ENCODE data around the gene KSR1.
"Not testable (repeated sequence)": the region's sequence is repeated elsewhere in the genome, so short reads cannot be mapped to it uniquely, and the experiment has no call there.

The KSR1 gene

DNA sequence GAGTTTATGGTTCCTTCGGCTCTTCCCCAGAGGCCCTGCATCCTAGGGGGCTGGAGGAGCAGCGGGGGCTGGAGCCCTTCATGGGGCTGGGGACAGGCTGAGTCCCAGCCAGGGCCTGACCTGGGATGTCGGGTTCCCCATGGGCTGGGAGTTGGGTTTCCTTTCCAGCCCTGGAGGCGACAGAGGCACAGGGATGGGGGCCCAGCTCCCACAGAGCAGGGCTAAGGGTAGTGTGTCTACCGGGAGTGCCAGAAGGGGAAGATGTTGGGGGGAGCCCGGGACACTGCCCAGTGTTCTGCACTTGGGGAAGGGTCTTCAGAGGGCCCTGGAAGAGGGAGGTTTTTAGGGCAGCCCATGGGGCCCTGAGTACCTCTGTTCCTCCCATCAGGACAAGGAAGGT lies 30.7 kb upstream of the KSR1 start:
- 96% methylated on average over 4 of the region's 6 CpGs for WGBS (ENCODE audit: insufficient coverage)
- H3K36me3 ChIP-seq (ENCODE audit: control insufficient read depth in 4 of 4, insufficient read depth in 4 of 4, low read length in 3 of 4); POLR2A ChIA-PET; DNase-seq; H3K9me3 ChIP-seq (ENCODE audit: control extremely low read depth in 1 of 5, control insufficient read depth in 4 of 5, insufficient read depth in 2 of 5, low read depth in 1 of 5, low read length in 4 of 5); H3K27me3 ChIP-seq (replicated peaks in 2 of 5; ENCODE audit: control insufficient read depth in 4 of 5, insufficient read depth in 5 of 5, low read length in 4 of 5); H3K27ac ChIP-seq (ENCODE audit: insufficient read depth in 1 of 2, low read depth in 1 of 2, low read length in 2 of 2, poor library complexity in 1 of 2, severe bottlenecking in 2 of 2); H3K4me3 ChIP-seq (ENCODE audit: control insufficient read depth in 1 of 7, extremely low read depth in 1 of 7, insufficient read depth in 4 of 7, low read depth in 2 of 7, low read length in 6 of 7); H3K4me1 ChIP-seq (ENCODE audit: control extremely low read depth in 1 of 4, control insufficient read depth in 4 of 4, insufficient read depth in 4 of 4, low read length in 3 of 4): not testable (repeated sequence)
- CTCF ChIA-PET = interaction anchor here (2.0 kb wide), 1 partner anchor 12 kb away, joined by 7 read pairs; no protein-coding TSS in a partner anchor

DNA sequence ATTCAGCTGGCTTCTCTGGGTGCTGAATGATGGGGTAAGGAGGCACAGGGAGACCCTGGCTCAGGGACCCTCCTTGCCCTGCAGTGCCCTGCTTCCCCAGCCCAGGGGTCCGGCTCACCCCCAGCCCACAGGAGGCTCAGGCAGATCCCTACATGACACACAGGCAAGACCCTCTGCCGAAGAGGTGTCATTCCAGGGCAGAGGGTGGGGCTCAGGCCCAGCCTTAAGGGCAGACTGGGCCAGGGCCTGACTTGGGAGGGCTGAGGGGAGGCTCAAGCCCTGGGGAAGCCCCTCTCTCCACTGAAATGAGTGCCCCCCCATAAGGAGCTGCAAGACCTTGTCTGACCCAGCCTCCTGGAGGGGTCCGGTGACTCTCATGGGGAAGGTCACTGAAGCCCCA lies 30.3 kb upstream of the KSR1 start:
- POLR2A ChIA-PET = no interaction called here
- no peaks in the 10 kb centered on the region for H3K4me1 ChIP-seq (ENCODE audit: control extremely low read depth in 1 of 4, control insufficient read depth in 4 of 4, insufficient read depth in 4 of 4, low read length in 3 of 4)
- no peak for DNase-seq
- CTCF ChIA-PET = interaction anchor here (2.0 kb wide), 1 partner anchor 13 kb away, joined by 7 read pairs; no protein-coding TSS in a partner anchor
- no peak overlapping the region for H3K27ac ChIP-seq (ENCODE audit: insufficient read depth in 1 of 2, low read depth in 1 of 2, low read length in 2 of 2, poor library complexity in 1 of 2, severe bottlenecking in 2 of 2)
- no peaks in the 10 kb centered on the region for H3K36me3 ChIP-seq (ENCODE audit: control insufficient read depth in 4 of 4, insufficient read depth in 4 of 4, low read length in 3 of 4)
- no peak overlapping the region for H3K4me3 ChIP-seq (ENCODE audit: control insufficient read depth in 1 of 7, extremely low read depth in 1 of 7, insufficient read depth in 4 of 7, low read depth in 2 of 7, low read length in 6 of 7)
- H3K27me3 ChIP-seq (replicated peaks in 2 of 5; ENCODE audit: control insufficient read depth in 4 of 5, insufficient read depth in 5 of 5, low read length in 4 of 5) = no peaks in the 10 kb centered on the region
- H3K9me3 ChIP-seq (ENCODE audit: control extremely low read depth in 1 of 5, control insufficient read depth in 4 of 5, insufficient read depth in 2 of 5, low read depth in 1 of 5, low read length in 4 of 5) = no peaks in the 10 kb centered on the region
- 100% methylated on average over 2 of the region's 3 CpGs for WGBS (ENCODE audit: insufficient coverage)

DNA sequence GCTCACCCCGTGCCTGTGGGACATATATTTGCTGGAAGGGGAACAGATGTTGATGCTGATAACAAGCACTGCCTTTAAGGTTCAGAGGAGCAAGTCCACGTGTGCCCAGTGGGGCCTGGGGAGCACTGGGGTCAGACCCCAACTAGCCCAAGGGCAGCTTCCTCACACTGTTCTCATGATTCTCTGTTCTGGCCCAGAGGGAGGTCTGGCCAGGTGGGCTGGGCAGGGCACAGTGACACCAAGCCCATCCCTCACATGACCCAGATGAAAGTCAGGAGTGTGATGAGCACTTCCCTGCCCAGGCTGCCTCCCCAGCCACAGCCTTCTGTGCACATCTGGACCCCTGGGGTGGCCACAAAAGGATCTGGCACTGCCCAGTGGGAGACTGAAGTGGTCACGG lies 29.8 kb upstream of the KSR1 start:
- H3K4me3 ChIP-seq (ENCODE audit: control insufficient read depth in 1 of 7, extremely low read depth in 1 of 7, insufficient read depth in 4 of 7, low read depth in 2 of 7, low read length in 6 of 7); H3K9me3 ChIP-seq (ENCODE audit: control extremely low read depth in 1 of 5, control insufficient read depth in 4 of 5, insufficient read depth in 2 of 5, low read depth in 1 of 5, low read length in 4 of 5); H3K36me3 ChIP-seq (ENCODE audit: control insufficient read depth in 4 of 4, insufficient read depth in 4 of 4, low read length in 3 of 4); POLR2A ChIA-PET; DNase-seq; H3K27me3 ChIP-seq (replicated peaks in 2 of 5; ENCODE audit: control insufficient read depth in 4 of 5, insufficient read depth in 5 of 5, low read length in 4 of 5); CTCF ChIA-PET; H3K4me1 ChIP-seq (ENCODE audit: control extremely low read depth in 1 of 4, control insufficient read depth in 4 of 4, insufficient read depth in 4 of 4, low read length in 3 of 4); H3K27ac ChIP-seq (ENCODE audit: insufficient read depth in 1 of 2, low read depth in 1 of 2, low read length in 2 of 2, poor library complexity in 1 of 2, severe bottlenecking in 2 of 2): not testable (repeated sequence)
- WGBS (ENCODE audit: insufficient coverage) = 40% methylated on average over 1 of the region's 3 CpGs

DNA sequence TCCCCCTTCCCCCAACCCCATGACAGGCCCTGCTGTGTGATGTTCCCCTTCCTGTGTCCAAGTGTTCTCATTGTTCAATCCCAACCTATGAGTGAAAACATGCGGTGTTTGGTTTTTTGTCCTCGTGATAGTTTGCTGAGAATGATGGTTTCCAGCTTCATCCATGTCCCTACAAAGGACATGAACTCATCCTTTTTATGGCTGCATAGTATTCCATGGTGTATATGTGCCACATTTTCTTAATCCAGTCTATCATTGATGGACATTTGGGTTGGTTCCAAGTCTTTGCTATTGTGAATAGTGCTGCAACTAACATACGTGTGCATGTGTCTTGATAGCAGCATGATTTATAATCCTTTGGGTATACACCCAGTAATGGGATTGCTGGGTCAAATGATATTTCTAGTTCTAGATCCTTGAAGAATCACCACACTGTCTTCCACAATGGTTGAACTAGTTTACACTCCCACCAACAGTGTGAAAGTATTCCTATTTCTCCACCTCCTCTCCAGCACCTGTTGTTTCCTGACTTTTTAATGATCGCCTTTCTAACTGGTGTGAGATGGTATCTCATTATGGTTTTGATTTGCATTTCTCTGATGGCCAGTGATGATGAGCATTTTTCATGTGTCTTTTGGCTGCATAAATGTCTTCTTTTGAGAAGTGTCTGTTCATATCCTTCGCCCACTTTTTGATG lies 28.9 kb upstream of the KSR1 start:
- H3K9me3 ChIP-seq (ENCODE audit: control extremely low read depth in 1 of 5, control insufficient read depth in 4 of 5, insufficient read depth in 2 of 5, low read depth in 1 of 5, low read length in 4 of 5); H3K36me3 ChIP-seq (ENCODE audit: control insufficient read depth in 4 of 4, insufficient read depth in 4 of 4, low read length in 3 of 4); POLR2A ChIA-PET; CTCF ChIA-PET; H3K4me3 ChIP-seq (ENCODE audit: control insufficient read depth in 1 of 7, extremely low read depth in 1 of 7, insufficient read depth in 4 of 7, low read depth in 2 of 7, low read length in 6 of 7); H3K27ac ChIP-seq (ENCODE audit: insufficient read depth in 1 of 2, low read depth in 1 of 2, low read length in 2 of 2, poor library complexity in 1 of 2, severe bottlenecking in 2 of 2); DNase-seq; H3K4me1 ChIP-seq (ENCODE audit: control extremely low read depth in 1 of 4, control insufficient read depth in 4 of 4, insufficient read depth in 4 of 4, low read length in 3 of 4); H3K27me3 ChIP-seq (replicated peaks in 2 of 5; ENCODE audit: control insufficient read depth in 4 of 5, insufficient read depth in 5 of 5, low read length in 4 of 5): not testable (repeated sequence)
- WGBS (ENCODE audit: insufficient coverage) = no CpG with 5 or more reads among the region's 5 CpGs

DNA sequence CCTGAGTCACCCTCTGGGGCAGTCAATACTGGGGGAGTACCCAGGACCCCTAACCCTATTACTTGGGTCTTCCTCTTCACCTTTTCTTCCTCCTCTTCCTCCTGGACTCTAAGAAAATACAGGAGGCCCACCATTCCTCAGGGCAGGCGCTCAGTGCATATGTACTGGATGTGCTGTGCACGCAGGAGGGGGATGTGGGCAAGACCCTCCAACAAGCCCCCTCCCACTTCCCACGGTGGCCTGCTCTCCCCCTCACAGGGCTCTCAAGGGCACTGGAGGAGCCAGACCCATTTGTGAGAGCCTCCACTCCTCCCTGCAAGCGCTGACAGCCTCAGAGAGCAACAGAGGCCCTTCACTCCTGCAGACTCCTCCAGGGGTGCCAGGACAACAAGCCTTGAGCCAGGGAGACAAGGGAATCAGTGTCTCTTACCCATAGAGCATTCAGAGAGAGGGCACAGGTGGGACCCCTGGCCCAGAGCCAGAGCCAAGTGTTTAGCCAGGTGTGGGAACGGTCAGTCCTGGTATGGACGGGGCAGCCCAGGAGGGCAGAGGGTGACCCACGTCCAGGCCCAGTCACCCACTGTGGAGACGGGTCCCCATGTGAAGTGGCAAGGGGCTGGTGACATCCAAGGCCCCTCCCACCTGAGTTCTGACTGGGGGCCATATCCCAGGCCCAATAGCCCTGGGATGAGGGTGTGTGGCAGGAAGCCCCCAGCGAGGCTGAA lies 27.3 kb upstream of the KSR1 start:
- ChIA-PET CTCF (no interaction called here), POLR2A (no interaction called here)
- Histone ChIP-seq H3K27ac (ENCODE audit: insufficient read depth in 1 of 2, low read depth in 1 of 2, low read length in 2 of 2, poor library complexity in 1 of 2, severe bottlenecking in 2 of 2) (no peak overlapping the region), H3K4me1 (ENCODE audit: control extremely low read depth in 1 of 4, control insufficient read depth in 4 of 4, insufficient read depth in 4 of 4, low read length in 3 of 4) (no peaks in the 10 kb centered on the region), H3K36me3 (ENCODE audit: control insufficient read depth in 4 of 4, insufficient read depth in 4 of 4, low read length in 3 of 4) (no peaks in the 10 kb centered on the region), H3K4me3 (ENCODE audit: control insufficient read depth in 1 of 7, extremely low read depth in 1 of 7, insufficient read depth in 4 of 7, low read depth in 2 of 7, low read length in 6 of 7) (no peak overlapping the region), H3K9me3 (ENCODE audit: control extremely low read depth in 1 of 5, control insufficient read depth in 4 of 5, insufficient read depth in 2 of 5, low read depth in 1 of 5, low read length in 4 of 5) (no peaks in the 10 kb centered on the region), H3K27me3 (replicated peaks in 2 of 5; ENCODE audit: control insufficient read depth in 4 of 5, insufficient read depth in 5 of 5, low read length in 4 of 5) (no peaks in the 10 kb centered on the region)
- no peak for DNase-seq
- 91% methylated on average over 6 of the region's 9 CpGs for WGBS (ENCODE audit: insufficient coverage)

DNA sequence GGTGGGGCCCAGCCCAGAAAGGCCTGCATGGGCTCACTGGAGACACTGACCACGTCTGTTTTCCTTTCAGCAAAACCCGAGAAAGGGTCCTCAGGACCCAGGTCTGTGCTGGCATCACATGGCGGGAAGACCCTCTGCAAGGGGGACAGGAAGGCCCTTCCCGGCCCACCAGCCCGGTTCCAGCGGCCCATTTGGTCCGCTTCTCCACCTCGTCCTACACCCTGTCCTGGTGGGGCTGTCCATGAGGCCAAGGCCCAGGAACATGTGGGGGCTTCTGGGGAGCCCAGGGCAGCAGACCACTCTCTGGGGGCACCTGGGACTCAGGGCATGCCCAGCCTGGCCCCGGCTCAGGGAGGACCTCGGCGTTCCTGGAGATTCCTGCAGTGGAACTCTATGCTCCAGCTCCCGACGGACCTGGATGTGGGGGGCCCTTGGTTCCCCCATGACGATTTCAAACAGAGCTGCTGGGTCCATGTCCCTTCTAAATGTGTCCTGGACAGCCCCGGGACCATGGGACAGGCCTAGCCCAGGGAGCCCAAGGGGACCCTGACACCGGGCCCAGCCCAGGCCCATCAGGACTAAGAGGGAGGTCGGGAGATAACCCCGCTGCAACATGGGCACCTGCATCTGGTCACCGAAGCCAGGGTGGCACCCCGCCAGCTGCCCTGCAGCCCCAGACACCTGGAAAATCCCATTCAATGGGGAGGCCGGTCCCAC lies 26.4 kb upstream of the KSR1 start:
- no peak overlapping the region for H3K27ac ChIP-seq (ENCODE audit: insufficient read depth in 1 of 2, low read depth in 1 of 2, low read length in 2 of 2, poor library complexity in 1 of 2, severe bottlenecking in 2 of 2)
- H3K9me3 ChIP-seq (ENCODE audit: control extremely low read depth in 1 of 5, control insufficient read depth in 4 of 5, insufficient read depth in 2 of 5, low read depth in 1 of 5, low read length in 4 of 5) = no peaks in the 10 kb centered on the region
- H3K4me3 ChIP-seq (ENCODE audit: control insufficient read depth in 1 of 7, extremely low read depth in 1 of 7, insufficient read depth in 4 of 7, low read depth in 2 of 7, low read length in 6 of 7) = no peak overlapping the region
- CTCF ChIA-PET = interaction anchor here (1.4 to 2.5 kb wide), 3 partner anchors 17 to 186 kb away, joined by 3 to 9 read pairs (median 6); no protein-coding TSS in a partner anchor
- POLR2A ChIA-PET = no interaction called here
- H3K36me3 ChIP-seq (ENCODE audit: control insufficient read depth in 4 of 4, insufficient read depth in 4 of 4, low read length in 3 of 4) = no peaks in the 10 kb centered on the region
- no peaks in the 10 kb centered on the region for H3K27me3 ChIP-seq (replicated peaks in 2 of 5; ENCODE audit: control insufficient read depth in 4 of 5, insufficient read depth in 5 of 5, low read length in 4 of 5)
- no peaks in the 10 kb centered on the region for H3K4me1 ChIP-seq (ENCODE audit: control extremely low read depth in 1 of 4, control insufficient read depth in 4 of 4, insufficient read depth in 4 of 4, low read length in 3 of 4)
- DNase-seq = no peak
- whole genome bisulfite sequencing (ENCODE audit: insufficient coverage) = 97% methylated on average over 21 of the region's 21 CpGs

DNA sequence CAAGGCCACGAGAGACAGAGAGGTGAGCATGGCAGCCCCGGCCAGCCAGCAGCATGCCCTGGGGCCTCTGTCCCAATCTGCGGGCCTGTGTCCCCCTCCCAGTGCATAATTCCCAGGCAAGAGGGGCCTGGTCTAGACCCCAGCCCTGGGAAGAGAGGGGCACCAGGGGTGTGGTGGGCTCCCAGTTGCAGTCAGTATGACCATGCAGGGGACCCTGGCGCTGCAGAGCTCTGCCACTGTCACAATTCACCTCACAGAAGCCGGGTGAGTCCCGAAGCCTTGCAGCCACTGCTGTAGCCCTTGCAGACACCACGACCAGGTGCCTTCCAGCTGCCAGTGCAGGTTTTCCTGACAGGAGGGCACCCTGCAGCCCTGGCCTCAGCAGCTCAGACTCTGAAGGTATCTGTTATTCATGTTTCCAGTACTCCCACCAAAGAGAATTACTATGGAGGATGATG lies 25.8 kb upstream of the KSR1 start:
- Histone ChIP-seq H3K27me3 (replicated peaks in 2 of 5; ENCODE audit: control insufficient read depth in 4 of 5, insufficient read depth in 5 of 5, low read length in 4 of 5) (no peaks in the 10 kb centered on the region), H3K4me3 (ENCODE audit: control insufficient read depth in 1 of 7, extremely low read depth in 1 of 7, insufficient read depth in 4 of 7, low read depth in 2 of 7, low read length in 6 of 7) (no peak overlapping the region), H3K9me3 (ENCODE audit: control extremely low read depth in 1 of 5, control insufficient read depth in 4 of 5, insufficient read depth in 2 of 5, low read depth in 1 of 5, low read length in 4 of 5) (no peaks in the 10 kb centered on the region), H3K36me3 (ENCODE audit: control insufficient read depth in 4 of 4, insufficient read depth in 4 of 4, low read length in 3 of 4) (no peaks in the 10 kb centered on the region), H3K27ac (ENCODE audit: insufficient read depth in 1 of 2, low read depth in 1 of 2, low read length in 2 of 2, poor library complexity in 1 of 2, severe bottlenecking in 2 of 2) (no peak overlapping the region), H3K4me1 (ENCODE audit: control extremely low read depth in 1 of 4, control insufficient read depth in 4 of 4, insufficient read depth in 4 of 4, low read length in 3 of 4) (no peaks in the 10 kb centered on the region)
- WGBS (ENCODE audit: insufficient coverage) = 81% methylated on average over 6 of the region's 7 CpGs
- CTCF ChIA-PET = interaction anchor here (1.3 to 2.5 kb wide), 4 partner anchors 18 to 189 kb away, joined by 3 to 9 read pairs (median 5); no protein-coding TSS in a partner anchor
- DNase-seq = no peak
- POLR2A ChIA-PET = no interaction called here

Measured in common myeloid progenitor, CD34-positive (primary cell).